Loucy (cell line): ENCODE measurements around the gene MAPKAP1.

Experiments used
- CTCF ChIP-seq: fragments of 200-600 bp; sonication (generic); conservative IDR thresholded peaks from 2 replicates; pipeline ENCODE4 v1.5.1; 2014; ENCODE audit warnings: mild to moderate bottlenecking, antibody characterized with exemption, low read length
- EZH2phosphoT487 ChIP-seq: fragments of 200-600 bp; IDR thresholded peaks from 2 replicates; pipeline ENCODE4 v1.6.1; 2018; ENCODE audit warnings: antibody characterized with exemption, mild to moderate bottlenecking, moderate library complexity, borderline replicate concordance

- TF ChIP-seq CTCF: no peak
- no peak for TF ChIP-seq EZH2phosphoT487
Observed at GRCh38 chr9:125730168-125730567, 23.2 kb upstream of the MAPKAP1 start.
